ENCODE measurements around the gene TSPAN32. TPM values are rescaled to one million over a fixed set of nuclear protein-coding genes. Genes with fewer than 3 reads are reported as not detected.

TSPAN32 gene
- total RNA-seq, 1 experiment from 2014 or later = not detected

GRCh38 chr11:2300290-2300935 is 1.4 kb upstream of the TSPAN32 start:
- CTCF ChIA-PET = interaction anchor here (0.7 to 10.6 kb wide), 5 partner anchors 92 to 120 kb away, joined by 4 to 240 read pairs (median 33); no protein-coding TSS in a partner anchor
- Mint-ChIP-seq H3K9me3 (ENCODE audit: unreplicated experiment) (no peaks in the 10 kb centered on the region), H3K4me1 (ENCODE audit: insufficient read depth, unreplicated experiment) (no peaks in the 10 kb centered on the region), H3K27me3 (ENCODE audit: insufficient read depth, unreplicated experiment) (no peaks in the 10 kb centered on the region), H3K4me3 (ENCODE audit: unreplicated experiment) (no peak overlapping the region), H3K36me3 (ENCODE audit: insufficient read depth, unreplicated experiment) (no peaks in the 10 kb centered on the region), H3K27ac (ENCODE audit: low read depth, unreplicated experiment) (no peak overlapping the region)
- intact Hi-C loops (cut with micrococcal nuclease) = no loop called here
- TF ChIP-seq CTCF (IDR thresholded peaks at IDR 0.05; ENCODE audit: unreplicated experiment) = no peak
- no peak for DNase-seq (ENCODE audit: unreplicated experiment)
- POLR2A ChIA-PET = no interaction called here
- BruUV-seq (replicated peaks) = no TSS peak

DNA sequence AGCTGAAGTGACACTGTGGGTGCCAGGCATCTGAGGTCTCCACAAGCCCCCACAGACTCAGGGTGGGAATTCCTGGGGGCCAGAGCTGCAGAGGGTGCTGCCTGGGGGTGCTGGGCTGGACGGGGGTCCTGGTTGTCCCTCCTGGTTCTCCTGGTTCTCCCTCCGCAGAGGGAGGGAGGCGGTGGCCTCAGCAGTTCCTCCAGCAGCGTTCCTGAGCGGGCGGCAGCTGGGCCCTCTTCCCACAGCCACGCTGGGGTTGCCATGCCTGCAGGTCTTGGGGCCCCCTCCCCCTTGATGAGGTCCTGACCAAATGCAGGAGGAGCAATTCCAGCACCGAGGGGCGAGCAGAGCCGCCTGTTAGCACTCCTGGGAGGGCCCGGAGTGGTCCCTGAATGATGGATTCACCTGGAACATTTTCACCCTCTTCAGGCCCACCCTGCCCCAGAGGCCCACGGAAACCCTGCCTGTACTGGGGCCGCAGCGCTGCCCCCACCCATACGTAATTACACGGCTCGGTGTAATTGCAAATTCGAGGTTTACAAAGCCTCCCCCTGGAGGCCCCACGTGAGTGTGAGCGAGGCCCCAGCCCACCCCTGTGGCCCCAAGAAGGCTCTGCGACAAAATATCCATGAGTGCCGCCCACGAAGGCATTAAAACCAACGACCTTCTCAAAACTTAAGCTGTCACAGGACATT is 730 bp upstream of the TSPAN32 start:
- Mint-ChIP-seq H3K27me3 (ENCODE audit: insufficient read depth, unreplicated experiment) (no peaks in the 10 kb centered on the region), H3K9me3 (ENCODE audit: unreplicated experiment) (no peaks in the 10 kb centered on the region), H3K4me1 (ENCODE audit: insufficient read depth, unreplicated experiment) (peaks cover under 1% of the 10 kb centered on the region), H3K4me3 (ENCODE audit: unreplicated experiment) (no peak overlapping the region), H3K36me3 (ENCODE audit: insufficient read depth, unreplicated experiment) (no peaks in the 10 kb centered on the region), H3K27ac (ENCODE audit: low read depth, unreplicated experiment) (no peak overlapping the region)
- ChIA-PET CTCF (interaction anchor here (0.9 to 10.6 kb wide), 5 partner anchors 101 to 119 kb away, joined by 3 to 240 read pairs (median 61); no protein-coding TSS in a partner anchor), POLR2A (no interaction called here)
- intact Hi-C loops (cut with micrococcal nuclease) = no loop called here
- no peak for DNase-seq (ENCODE audit: unreplicated experiment)
- BruUV-seq (replicated peaks) = no TSS peak
- TF ChIP-seq CTCF (IDR thresholded peaks at IDR 0.05; ENCODE audit: unreplicated experiment) = no peak

- CTCF ChIA-PET = interaction anchor here (0.6 to 10.6 kb wide), 7 partner anchors 12 to 707 kb away, joined by 3 to 240 read pairs (median 5); no protein-coding TSS in a partner anchor
- intact Hi-C loops (cut with micrococcal nuclease) = no loop called here
- no peaks in the 10 kb centered on the region for H3K27me3 Mint-ChIP-seq (ENCODE audit: insufficient read depth, unreplicated experiment)
- no TSS peak for BruUV-seq (replicated peaks)
- H3K9me3 Mint-ChIP-seq (ENCODE audit: unreplicated experiment) = no peaks in the 10 kb centered on the region
- H3K4me1 Mint-ChIP-seq (ENCODE audit: insufficient read depth, unreplicated experiment) = peaks cover 7% of the 10 kb centered on the region
- DNase-seq (ENCODE audit: unreplicated experiment) = no peak
- POLR2A ChIA-PET = no interaction called here
- no peak overlapping the region for H3K4me3 Mint-ChIP-seq (ENCODE audit: unreplicated experiment)
- TF ChIP-seq CTCF (IDR thresholded peaks at IDR 0.05; ENCODE audit: unreplicated experiment) = no peak
- H3K36me3 Mint-ChIP-seq (ENCODE audit: insufficient read depth, unreplicated experiment) = no peaks in the 10 kb centered on the region
- H3K27ac Mint-ChIP-seq (ENCODE audit: low read depth, unreplicated experiment) = no peak overlapping the region
These were observed 588 bp downstream of the TSPAN32 start for GRCh38 chr11:2302306-2302895.
